Cerebellar cortex (tissue), 1 donor: ENCODE data around the gene OAS1.
A peak's percentile ranks its signal among the peaks of the same experiment; 100 is the strongest.

Experiments
- DNase-seq: peaks from one replicate; pipeline ENCODE4 v3.0.0-alpha.2; 2015; ENCODE audit warnings: low spot score

Gene OAS1

DNA sequence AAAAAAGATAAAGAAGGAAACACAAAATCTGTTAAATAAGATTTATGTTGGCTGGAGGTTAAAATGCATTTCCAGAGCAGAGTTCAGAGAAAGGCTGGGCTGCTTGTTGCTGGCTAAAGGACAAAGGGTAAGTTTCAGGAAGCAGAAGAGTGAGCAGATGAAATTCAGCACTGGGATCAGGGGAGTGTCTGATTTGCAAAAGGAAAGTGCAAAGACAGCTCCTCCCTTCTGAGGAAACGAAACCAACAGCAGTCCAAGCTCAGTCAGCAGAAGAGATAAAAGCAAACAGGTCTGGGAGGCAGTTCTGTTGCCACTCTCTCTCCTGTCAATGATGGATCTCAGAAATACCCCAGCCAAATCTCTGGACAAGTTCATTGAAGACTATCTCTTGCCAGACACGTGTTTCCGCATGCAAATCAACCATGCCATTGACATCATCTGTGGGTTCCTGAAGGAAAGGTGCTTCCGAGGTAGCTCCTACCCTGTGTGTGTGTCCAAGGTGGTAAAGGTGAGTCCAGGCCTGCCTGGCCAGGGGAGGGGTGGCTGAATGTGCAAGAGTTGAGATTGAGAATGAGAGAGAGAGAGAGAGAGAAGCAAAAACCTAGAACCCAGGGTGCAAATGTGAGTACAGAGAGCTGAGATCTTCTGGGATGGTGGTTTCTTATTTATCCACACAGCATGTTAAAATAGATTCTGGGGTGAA is at the start of gene OAS1:
Gene OAS1, plus strand, starts transcription at position 251 of the 703 bp plus-strand sequence. Its CDS starts 78 bp downstream, at position 329.
- peak; percentile 21 for DNase-seq

DNA sequence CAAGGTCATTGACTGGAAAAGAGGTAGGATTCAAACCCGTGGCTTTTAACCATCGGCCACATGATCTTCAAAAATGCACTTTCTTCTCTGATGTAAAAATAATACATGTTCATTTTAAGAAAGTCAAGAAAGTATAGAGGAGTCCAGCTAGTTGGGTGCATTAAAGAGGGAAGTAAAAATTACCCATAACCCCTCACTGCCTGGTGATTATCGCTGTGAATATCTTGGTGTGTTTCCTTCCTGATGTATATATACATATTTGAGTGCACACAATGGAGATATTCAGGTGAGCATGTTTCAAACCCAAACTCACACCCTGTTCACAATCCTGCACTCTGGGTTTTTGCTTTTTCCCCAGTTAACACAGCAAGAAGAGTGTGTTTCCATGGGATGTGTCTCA is 47.5 kb upstream of the OAS1 start:
- DNase-seq: no peak

DNA sequence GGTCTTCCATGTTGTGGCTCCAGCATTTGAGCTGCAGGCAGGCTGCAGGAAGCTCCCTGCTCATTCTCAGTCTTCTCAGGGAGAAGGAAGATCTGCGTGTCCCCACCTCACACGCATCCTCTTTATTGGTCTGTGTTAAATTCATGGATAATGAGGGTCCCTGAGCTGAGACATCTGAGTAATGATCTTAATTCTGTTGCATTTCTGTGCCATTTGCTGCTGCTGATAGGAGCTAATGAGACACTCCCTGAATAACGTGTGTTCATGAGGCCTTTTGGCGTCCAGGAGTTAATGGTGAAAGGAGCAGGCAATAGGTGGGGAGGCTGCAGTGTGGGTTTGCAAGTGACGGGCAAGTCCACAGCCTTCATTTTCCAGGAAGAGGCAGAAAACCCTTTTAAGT is 46.6 kb upstream of the OAS1 start:
- DNase-seq: no peak

DNA sequence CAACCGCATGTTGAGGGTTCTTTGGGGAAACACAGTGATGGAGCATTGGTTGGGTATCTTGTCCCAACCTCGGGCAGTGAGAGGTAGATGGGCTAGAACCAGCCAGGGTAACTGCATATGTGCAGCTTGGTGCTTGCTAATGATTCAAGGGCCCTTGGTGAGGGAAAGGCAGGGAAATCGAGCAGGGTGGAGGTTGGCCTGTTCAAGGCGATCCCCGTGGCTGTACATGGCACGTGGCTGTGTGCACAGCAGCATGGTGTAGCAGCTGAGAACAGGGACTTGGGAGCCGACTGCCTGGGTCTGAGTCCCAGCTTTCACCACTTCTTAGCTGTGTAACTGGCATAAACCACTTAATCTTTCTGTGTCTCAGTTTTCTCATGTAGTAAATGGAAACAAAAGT is 45.5 kb upstream of the OAS1 start:
- no peak for DNase-seq

DNA sequence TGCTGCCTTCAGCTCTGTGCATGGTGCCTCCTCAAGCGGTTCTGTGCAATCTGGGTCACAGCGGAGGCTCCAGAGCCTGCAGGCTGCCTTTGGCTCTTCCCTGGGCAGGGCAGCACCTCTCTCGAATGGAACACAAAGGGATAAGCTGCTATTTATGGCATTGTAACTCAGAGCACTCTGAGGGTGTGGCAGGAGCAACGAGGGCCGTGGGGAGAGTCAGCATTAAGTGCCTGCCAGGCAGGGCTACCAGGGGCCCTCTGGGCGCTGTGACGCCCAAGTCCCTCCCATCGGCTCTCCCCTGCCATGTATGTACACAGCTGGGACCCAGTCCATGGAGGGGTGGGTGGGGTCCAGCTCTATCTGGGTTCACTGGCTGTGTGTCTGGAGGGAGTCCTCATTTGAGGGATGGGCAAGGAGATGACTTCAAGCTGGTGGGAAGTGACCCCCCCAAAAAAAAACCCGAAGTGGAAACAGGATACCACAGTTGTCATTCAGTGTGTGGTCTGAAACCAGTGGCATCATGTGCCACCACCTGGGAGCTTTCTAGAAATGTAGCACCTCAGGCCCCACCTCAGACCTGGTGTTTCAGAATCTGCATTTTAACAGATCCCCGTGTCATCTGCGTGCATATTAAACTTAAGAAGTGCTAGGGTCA is 44.0 kb upstream of the OAS1 start:
- DNase-seq: peak; percentile 53

DNA sequence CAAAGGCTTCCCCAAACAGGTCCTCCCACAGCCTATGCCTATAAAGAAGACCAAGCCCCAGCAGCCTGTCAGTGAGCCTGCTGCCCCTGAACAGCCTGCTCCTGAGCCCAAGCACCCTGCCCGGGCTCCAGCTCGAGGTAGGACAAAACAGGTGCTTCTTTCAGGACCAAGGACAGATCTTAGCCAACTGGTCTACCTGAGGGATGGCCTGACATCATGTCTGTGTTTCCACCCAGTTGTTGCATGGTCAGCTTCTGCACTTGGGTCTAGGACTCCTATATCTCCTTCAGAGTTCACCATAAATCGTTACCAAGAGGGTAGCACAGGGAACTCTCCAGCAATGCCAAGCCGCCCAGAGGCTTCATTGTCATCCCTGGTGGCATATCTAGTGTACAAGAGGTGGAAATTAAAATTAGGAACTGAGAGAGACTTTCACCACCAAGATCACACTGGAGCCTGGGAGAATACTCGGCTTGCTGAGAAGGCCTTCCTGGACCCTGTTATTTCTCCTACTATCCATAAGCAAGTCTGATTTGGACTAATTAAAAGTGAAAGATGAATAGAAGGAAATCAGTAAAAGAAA is 38.2 kb upstream of the OAS1 start:
- no peak for DNase-seq

DNA sequence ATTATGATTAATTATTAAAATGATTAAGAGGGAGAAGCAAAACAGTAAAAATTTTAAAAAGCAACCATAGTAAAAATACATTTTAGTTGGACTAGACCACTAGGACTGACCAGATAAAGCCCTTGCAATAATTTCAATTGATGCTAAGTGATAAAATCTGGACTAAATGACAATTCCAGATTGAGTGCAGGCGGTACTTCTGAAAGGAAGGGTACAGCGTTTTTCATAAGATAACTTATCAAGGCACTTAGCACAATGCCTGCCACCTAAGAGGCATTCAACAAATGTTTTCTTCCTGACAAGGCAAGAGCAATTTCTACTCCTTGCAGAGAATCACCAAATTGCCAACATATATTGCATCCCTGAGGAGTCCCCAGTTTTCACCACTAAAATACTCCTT is 37.7 kb upstream of the OAS1 start:
- DNase-seq: no peak

DNA sequence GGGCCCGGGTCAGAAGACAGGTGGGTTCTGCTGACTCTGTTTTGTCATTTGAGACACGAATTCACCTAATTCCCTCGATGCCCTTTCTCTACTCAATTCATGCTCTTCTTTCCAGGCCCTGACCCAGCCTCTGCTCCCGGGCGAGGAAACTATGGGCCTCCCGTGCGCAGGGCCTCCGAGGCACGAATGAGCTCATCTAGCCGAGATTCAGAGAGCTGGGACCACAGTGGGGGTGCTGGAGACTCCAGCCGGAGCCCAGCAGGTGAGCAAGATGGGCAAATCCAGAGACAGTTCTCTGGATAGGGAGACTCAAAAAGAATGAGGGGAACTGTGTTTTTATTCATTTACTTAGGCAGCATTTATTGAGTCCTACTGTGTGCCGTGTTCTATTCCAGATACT is 37.0 kb upstream of the OAS1 start:
- DNase-seq: peak; percentile 28

DNA sequence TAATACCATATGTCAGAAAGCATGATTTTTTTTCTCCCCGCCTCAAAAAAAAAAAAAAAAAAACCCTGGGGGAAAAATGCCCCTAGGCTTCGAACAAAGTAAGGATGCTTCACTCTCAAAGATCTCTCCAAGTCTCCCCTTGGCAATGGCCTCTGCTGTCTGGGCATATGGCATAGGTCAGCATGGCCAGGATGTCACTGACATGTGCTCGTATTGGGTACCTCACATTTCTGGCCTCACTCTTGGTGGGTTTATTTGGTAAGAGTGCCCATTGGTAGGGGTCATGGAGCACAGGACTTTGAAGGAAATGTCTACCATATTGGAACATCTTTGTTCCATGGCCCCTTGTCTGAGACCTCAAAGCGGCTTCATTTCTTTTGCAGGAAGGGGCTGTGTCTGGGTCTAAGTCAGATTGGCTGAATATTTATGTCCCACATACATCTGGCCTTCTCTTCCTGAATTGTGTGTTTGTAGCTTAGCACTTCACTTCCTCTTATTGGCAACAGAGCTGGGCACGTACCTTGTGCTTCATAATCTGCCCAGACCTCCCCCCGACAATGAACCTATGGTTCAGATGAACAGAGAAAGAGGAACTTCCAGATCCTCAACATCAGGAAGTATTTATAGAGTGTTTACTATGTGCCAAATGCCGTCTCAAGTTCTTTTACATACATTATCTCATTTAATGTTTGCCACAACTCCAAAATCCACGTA is 36.3 kb upstream of the OAS1 start:
- DNase-seq: no peak

DNA sequence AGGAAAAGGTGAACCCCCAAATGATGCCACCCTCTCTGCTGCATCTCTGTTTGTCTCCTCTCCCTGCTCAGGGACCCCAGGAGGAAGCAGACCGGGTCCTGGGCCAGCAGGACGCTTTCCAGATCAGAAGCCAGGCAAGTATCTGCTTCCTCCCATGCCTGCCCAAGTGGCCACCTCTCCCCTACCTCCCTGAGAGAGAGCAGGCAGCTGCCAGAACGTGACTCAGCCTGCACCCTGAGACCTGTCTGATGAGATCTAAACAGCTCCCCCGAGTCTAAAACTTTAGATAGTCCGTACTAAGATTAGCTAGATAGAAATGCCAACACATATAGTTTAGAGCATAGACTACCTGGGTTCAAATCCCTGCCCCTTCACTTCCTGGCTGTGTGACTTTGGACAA is 31.2 kb upstream of the OAS1 start:
- DNase-seq: no peak

DNA sequence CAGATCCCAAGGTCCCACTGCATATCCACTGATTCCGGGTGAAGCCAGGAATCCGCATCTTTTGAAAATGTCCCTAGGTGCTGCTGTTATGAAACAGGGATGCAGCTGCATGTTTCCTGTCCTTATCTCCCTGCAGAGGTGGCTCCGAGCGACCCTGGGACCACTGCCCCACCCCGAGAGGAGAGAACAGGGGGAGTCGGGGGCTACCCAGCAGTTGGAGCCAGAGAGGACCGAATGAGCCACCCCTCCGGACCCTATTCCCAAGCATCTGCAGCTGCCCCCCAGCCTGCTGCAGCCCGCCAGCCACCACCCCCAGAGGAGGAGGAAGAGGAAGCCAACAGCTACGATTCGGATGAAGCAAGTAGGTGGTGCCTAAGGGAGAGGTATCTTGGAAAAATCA is 30.3 kb upstream of the OAS1 start:
- DNase-seq: no peak

DNA sequence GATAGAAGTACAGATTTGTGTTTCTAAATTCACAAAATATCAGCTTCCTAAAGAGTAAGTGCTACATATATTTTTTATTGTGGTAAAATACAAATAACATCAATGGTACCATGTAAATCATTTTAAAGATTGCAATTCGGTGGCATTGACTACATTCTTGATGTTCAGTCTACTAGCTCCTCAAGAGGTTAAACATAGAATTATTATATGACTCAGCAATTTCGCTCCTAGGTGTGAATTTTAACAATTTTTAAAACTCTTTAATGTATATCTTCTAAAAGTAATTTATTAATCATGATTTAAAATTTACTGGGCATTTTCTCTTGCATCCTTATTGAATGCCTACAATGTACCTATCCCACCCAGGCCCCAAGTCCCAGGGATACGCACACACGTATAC is 29.8 kb upstream of the OAS1 start:
- no peak for DNase-seq

DNA sequence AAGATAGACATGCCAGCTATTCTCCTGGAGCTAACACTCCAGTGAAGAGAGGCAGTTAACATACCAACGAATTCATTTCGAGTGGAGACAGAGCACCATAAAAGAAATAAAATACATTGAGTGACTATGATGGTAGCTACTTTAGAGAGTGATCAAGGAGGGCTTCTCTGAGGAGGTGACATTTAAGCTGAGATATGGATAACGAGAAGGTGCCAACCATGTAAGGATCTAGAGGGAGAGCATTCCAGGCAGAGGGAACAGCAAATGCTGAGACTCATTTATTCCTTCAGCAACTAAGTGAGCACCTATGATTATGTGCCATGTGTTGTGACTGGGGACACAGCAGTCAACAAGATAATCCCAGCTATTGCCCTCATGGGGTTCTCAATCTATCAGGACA is 28.3 kb upstream of the OAS1 start:
- no peak for DNase-seq

DNA sequence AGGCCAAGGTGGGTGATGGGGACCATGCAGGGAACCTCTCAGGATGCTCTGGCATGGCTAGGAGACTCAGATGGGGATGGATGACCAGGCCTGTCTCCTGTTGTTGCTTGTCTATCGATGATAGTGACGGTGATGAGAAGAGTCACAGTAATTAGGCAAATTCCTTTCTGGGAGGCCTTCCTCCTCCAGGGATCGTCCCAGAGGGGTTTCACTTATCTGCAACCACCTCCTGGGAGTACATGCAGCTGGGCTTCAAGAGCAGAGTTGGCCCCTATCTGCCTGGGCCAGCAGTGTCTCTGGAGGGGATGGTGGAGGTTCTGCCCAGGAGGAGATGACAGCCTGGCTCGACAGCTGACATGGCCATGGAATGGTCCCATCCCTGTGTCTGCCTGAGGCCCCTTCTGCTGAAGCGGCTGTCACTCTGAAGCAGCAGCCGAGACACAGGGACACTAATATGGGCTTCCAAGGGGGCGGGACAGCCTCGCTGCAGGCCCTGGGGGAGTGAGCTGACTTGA is 27.5 kb upstream of the OAS1 start:
- DNase-seq: no peak

DNA sequence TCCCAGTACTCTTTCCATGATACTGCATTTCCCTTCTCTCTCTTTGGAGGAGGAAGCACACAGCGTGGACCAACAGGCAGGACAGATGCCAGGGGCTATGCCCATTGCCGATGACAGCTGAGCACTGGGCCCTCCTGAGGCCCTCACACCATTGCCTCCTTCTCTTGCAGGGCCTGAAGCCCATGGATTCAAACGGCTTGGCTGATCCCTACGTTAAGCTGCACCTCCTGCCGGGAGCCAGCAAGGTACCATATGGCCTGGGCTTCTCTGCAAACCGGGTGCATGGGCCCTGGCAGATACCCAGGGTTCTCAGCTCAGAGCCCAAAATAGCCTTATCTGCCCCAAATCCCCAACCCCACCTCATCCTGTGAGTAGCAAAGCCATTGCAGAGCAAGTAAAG is 25.2 kb upstream of the OAS1 start:
- peak; percentile 98 for DNase-seq

DNA sequence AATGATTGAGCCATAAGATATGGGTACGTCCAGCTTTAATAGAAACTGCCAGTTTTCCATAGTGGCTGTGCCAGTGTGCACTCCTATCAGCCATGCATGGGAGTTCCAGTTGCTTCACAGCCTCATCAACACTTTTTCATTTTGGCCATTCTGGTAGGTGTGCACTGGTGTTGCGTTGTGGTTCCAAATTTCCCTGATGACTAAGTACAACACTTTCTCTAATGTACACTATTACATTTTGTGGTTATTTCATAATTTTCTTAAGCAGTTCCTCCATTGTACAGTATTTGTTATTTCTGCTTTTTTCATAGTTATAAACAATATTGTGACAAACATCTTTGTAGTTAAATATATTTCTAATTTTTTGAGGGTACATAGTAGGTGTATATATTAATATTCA is 21.5 kb upstream of the OAS1 start:
- no peak for DNase-seq

DNA sequence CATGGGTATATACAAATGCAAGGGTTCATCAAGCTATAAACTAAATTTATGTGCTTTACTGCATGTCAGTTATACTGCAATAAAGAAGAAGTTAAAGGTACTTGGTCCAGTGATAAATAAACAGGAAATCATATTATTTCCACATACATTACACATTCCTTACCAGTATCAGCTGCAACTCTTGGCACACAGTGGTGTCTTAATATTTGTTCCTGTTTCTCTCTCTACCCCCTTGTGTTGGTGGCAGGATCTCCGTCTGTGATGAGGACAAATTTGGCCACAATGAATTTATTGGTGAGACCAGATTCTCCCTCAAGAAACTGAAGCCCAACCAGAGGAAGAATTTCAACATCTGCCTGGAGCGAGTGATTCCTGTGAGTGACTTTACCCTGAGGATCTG is 19.2 kb upstream of the OAS1 start:
- no peak for DNase-seq

DNA sequence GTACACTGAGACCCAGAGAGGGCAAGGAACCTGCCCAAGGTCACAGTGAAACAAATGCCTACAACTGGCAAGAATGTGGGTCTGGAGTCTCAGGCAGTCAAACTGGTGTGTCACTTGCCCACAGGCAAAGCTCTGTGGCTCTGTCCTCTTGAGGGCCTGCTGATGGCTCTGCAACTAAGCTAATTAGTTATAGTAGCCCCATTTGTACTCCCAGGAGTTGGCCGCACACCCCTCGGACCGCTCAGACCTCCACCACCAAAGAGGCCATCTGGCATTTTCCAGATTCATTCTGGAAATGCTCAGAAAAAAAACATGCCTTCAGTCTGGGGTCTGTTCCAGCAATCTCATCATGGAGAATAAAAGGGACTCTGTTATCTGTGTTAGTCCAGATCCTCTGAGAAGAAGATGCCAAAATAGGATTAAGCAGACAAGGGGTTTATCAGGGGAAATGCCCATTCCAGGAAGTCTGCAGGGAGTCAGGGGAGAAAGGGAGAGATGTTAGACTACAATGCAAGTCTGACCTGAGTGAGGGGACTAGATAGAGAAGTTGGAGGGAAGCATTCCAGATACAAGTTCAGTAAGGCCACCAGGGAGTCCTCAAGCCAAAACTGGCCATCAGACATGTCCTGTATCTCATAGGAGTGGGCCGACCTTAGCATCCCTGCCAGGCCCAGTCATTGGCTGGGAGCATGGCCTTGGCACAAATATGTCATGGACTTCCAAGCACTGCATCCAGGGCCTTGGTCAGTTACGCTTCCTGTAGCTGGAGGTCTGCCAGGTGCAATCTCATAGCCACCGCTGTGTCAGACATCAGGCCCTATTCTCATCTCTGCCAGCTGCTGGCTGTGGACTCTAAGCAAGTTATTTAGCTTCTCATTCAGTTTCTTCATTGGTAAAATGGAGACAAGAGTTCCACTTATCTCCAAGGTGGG is 15.4 kb upstream of the OAS1 start:
- DNase-seq: peak; percentile 63

DNA sequence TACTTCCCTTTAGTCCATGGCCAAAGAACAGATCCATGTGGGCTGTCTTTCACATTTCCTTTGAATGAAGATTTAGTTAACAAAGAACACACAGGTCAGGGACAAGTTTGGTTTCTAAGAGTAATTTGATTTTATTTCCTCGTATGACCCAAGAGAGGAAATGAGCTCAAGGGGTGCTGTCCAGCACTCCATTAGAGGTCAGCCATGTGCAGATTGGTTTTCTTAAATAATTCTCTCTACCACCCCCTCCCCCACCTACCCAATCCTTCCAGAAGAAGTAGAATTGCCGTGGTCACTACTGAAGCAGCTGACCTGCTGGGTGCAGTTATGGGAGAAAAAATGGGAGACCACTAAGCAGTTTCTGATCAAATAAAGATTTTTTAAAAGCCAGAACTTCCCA is 13.9 kb upstream of the OAS1 start:
- DNase-seq: no peak

DNA sequence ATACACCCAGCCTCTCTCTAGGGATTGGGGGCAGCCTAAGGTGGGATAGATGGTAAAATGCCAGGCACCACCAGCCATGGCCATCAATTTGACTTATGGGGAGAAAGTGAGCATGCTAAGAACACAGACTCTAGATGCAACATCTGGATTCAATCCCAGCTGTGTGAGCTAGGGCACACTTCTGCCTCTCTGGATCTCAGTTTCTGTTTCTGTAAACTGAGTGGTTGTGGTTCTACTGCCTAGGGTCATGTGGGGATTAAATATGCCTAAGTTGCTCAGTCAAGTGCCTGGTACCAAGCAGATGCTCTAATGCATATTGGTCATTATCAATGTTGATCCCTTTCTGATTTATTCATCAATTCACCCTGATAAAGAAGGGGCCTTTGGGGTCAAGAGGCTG is 12.6 kb upstream of the OAS1 start:
- DNase-seq: no peak

DNA sequence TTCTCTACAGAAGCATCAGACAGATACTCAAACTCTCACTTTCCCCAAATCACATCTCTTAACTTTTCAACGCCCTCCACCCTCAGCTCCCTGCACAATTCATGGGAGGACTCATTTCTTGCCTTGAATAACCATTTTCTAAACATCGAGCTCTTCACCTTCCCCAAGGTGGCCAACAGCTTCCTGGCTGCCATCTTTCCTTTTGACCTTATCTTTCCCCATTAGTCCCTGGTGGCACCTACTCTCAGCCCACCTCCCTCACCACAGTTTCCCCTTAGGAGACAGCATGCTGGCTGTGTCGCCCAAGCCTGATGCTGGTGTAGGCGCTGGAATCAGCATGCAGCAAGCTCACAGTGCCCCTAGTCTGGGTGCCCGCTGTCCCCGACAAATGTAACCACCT is 8.4 kb upstream of the OAS1 start:
- no peak for DNase-seq
